GM18502 (cell line): ENCODE measurements around the gene STK10.
A peak's percentile ranks its signal among the peaks of the same experiment; 100 is the strongest.

Experiments
- ATAC-seq: cut with Tn5 transposase; IDR thresholded peaks from one replicate; pipeline ENCODE4 v1.9.1; 2021; ENCODE audit warnings: mild to moderate bottlenecking; ENCODE audit not compliant: unreplicated experiment, poor library complexity

STK10 gene

GRCh38 chr5:172145870-172146747, 41.9 kb downstream of the STK10 start:
- no peak for ATAC-seq

- ATAC-seq, result no peak
Observed at GRCh38 chr5:172144931-172145869, 42.8 kb downstream of the STK10 start.

- no peak for ATAC-seq
Observed at GRCh38 chr5:172144291-172144815, 43.7 kb downstream of the STK10 start.

- no peak for ATAC-seq
Observed at GRCh38 chr5:172143875-172144274, 44.1 kb downstream of the STK10 start.

GRCh38 chr5:172142709-172143215, 45.3 kb downstream of the STK10 start:
- no peak for ATAC-seq

GRCh38 chr5:172141949-172142319, 46.1 kb downstream of the STK10 start:
- ATAC-seq, result no peak

GRCh38 chr5:172140866-172141265, 47.2 kb downstream of the STK10 start:
- ATAC-seq, result no peak

- ATAC-seq, result no peak
Observed at GRCh38 chr5:172140120-172140519, 47.9 kb downstream of the STK10 start.

- ATAC-seq, result no peak
Observed at GRCh38 chr5:172137046-172137445, 51.0 kb downstream of the STK10 start.

GRCh38 chr5:172133359-172134029, 54.5 kb downstream of the STK10 start:
- ATAC-seq, result peak; percentile 47

- ATAC-seq, result no peak
Observed at GRCh38 chr5:172131690-172132089, 56.3 kb downstream of the STK10 start.

GRCh38 chr5:172129256-172129910, 58.6 kb downstream of the STK10 start:
- ATAC-seq, result no peak

GRCh38 chr5:172127581-172127980, 60.4 kb downstream of the STK10 start:
- ATAC-seq, result no peak

GRCh38 chr5:172123269-172123692, 64.7 kb downstream of the STK10 start:
- no peak for ATAC-seq

- ATAC-seq, result no peak
Observed at GRCh38 chr5:172119921-172120688, 67.9 kb downstream of the STK10 start.

GRCh38 chr5:172118891-172119290, 69.1 kb downstream of the STK10 start:
- ATAC-seq, result no peak

- no peak for ATAC-seq
Observed at GRCh38 chr5:172117977-172118701, 69.9 kb downstream of the STK10 start.

GRCh38 chr5:172115541-172115982, 72.5 kb downstream of the STK10 start:
- no peak for ATAC-seq
